BLaER1 treated with 17β-estradiol and CSF1 and Interleukin-3, amounts not matched to agents 10 nM and 100 nM (cell line): Measurements from ENCODE around the gene SCYGR2.

Experiments
- H3K27ac ChIP-seq, 11 experiments: shearing (Covaris generic); formaldehyde crosslinking; 2 replicates each; pipeline ENCODE4 v1.8.1; 2022
- H3K27me3 ChIP-seq, 11 experiments: shearing (Covaris generic); formaldehyde crosslinking; 2 replicates each; pipeline ENCODE4 v1.8.1; 2022
- H3K36me3 ChIP-seq, 11 experiments: shearing (Covaris generic); formaldehyde crosslinking; 2 replicates each; pipeline ENCODE4 v1.8.1; 2022
- H3K4me1 ChIP-seq, 10 experiments: shearing (Covaris generic); formaldehyde crosslinking; 2 replicates each; pipeline ENCODE4 v1.8.1; 2022
- H3K4me2 ChIP-seq, 11 experiments: shearing (Covaris generic); formaldehyde crosslinking; 2 replicates each; pipeline ENCODE4 v1.8.1; 2022
- H3K4me3 ChIP-seq, 10 experiments: shearing (Covaris generic); formaldehyde crosslinking; 2 replicates each; pipeline ENCODE4 v1.8.1; 2022
- H3K9ac ChIP-seq, 11 experiments: shearing (Covaris generic); formaldehyde crosslinking; 2 replicates each; pipeline ENCODE4 v1.8.1; 2022
- H3K9me3 ChIP-seq, 11 experiments: shearing (Covaris generic); formaldehyde crosslinking; replicated peaks in 1 of 11; 2 replicates each; pipeline ENCODE4 v1.8.1; 2022
- H4K20me1 ChIP-seq, 11 experiments: shearing (Covaris generic); formaldehyde crosslinking; 2 replicates each; pipeline ENCODE4 v1.8.1; 2022
- Cebpa-rat ChIP-seq, 11 experiments: shearing (Covaris generic); IDR thresholded peaks; 2 replicates each; pipeline ENCODE4 v1.8.1; 2022

Gene SCYGR2

GRCh38 chr2:227577555-227577954 is 21.1 kb upstream of the SCYGR2 start:
- peaks cover 0 to 4% (median 0%) of the 10 kb centered on the region in 11 experiments; a peak in 1 of 22 replicates for H4K20me1 ChIP-seq
- no peaks in the 10 kb centered on the region for H3K27me3 ChIP-seq
- H3K4me3 ChIP-seq: no peak overlapping the region
- H3K9me3 ChIP-seq: peaks cover 6 to 16% (median 9%) of the 10 kb centered on the region in 11 experiments
- no peak for TF ChIP-seq Cebpa-rat (IDR thresholded peaks at IDR 0.05)
- no peak overlapping the region for H3K27ac ChIP-seq
- H3K36me3 ChIP-seq: peaks cover 0 to 11% (median 0%) of the 10 kb centered on the region in 11 experiments; a peak in 5 of 22 replicates
- no peaks in the 10 kb centered on the region for H3K4me1 ChIP-seq
- H3K4me2 ChIP-seq: no peak overlapping the region
- H3K9ac ChIP-seq: no peak overlapping the region

- TF ChIP-seq Cebpa-rat (IDR thresholded peaks at IDR 0.05): no peak
- no peak overlapping the region for H3K9ac ChIP-seq
- no peaks in the 10 kb centered on the region for H3K4me1 ChIP-seq
- H4K20me1 ChIP-seq: peaks cover 0 to 4% (median 0%) of the 10 kb centered on the region in 11 experiments; a peak in 1 of 22 replicates
- H3K4me3 ChIP-seq: no peak overlapping the region
- no peaks in the 10 kb centered on the region for H3K27me3 ChIP-seq
- no peak overlapping the region for H3K27ac ChIP-seq
- H3K4me2 ChIP-seq: no peak overlapping the region
- peaks cover 16 to 24% (median 19%) of the 10 kb centered on the region in 11 experiments for H3K9me3 ChIP-seq
- H3K36me3 ChIP-seq: peaks cover 0 to 19% (median 0%) of the 10 kb centered on the region in 11 experiments; a peak in 5 of 22 replicates
Measured at GRCh38 chr2:227578642-227579041, 20.1 kb upstream of the SCYGR2 start.

GRCh38 chr2:227579791-227580190 is 18.9 kb upstream of the SCYGR2 start:
- H3K27me3 ChIP-seq: no peaks in the 10 kb centered on the region
- no peak overlapping the region for H3K9ac ChIP-seq
- H3K27ac ChIP-seq: no peak overlapping the region
- H3K9me3 ChIP-seq: peaks cover 16 to 25% (median 22%) of the 10 kb centered on the region in 11 experiments
- peaks cover 0 to 19% (median 0%) of the 10 kb centered on the region in 11 experiments; a peak in 5 of 22 replicates for H3K36me3 ChIP-seq
- no peaks in the 10 kb centered on the region for H4K20me1 ChIP-seq
- no peaks in the 10 kb centered on the region for H3K4me1 ChIP-seq
- no peak overlapping the region for H3K4me3 ChIP-seq
- no peak overlapping the region for H3K4me2 ChIP-seq
- no peak for TF ChIP-seq Cebpa-rat (IDR thresholded peaks at IDR 0.05)

- H3K27ac ChIP-seq: no peak overlapping the region
Measured at GRCh38 chr2:227582369-227582768, 16.3 kb upstream of the SCYGR2 start.

GRCh38 chr2:227592694-227593387 is 5.9 kb upstream of the SCYGR2 start:
- Histone ChIP-seq H4K20me1 (no peaks in the 10 kb centered on the region), H3K9me3 (peaks cover 0 to 15% (median 8%) of the 10 kb centered on the region in 11 experiments; a peak in 8 of 22 replicates), H3K27me3 (no peaks in the 10 kb centered on the region), H3K9ac (no peak overlapping the region), H3K4me2 (no peak overlapping the region), H3K36me3 (peaks cover 0 to 20% (median 0%) of the 10 kb centered on the region in 11 experiments; a peak in 3 of 22 replicates), H3K27ac (no peak overlapping the region), H3K4me3 (no peak overlapping the region), H3K4me1 (no peaks in the 10 kb centered on the region)
- TF ChIP-seq Cebpa-rat (IDR thresholded peaks at IDR 0.05): no peak

More at GRCh38 chr2:227582369-227582768, 16.3 kb upstream of the SCYGR2 start:
- Histone ChIP-seq H3K27me3 (no peaks in the 10 kb centered on the region), H3K36me3 (peaks cover 0 to 41% (median 0%) of the 10 kb centered on the region in 11 experiments; a peak in 5 of 22 replicates), H3K9me3 (peaks cover 16 to 25% (median 22%) of the 10 kb centered on the region in 11 experiments), H3K4me3 (no peak overlapping the region), H3K4me1 (no peaks in the 10 kb centered on the region; a peak in 1 of 20 replicates), H3K9ac (no peak overlapping the region), H4K20me1 (no peaks in the 10 kb centered on the region), H3K4me2 (no peak overlapping the region)
- TF ChIP-seq Cebpa-rat (IDR thresholded peaks at IDR 0.05): no peak

- no peaks in the 10 kb centered on the region for H3K36me3 ChIP-seq
- no peaks in the 10 kb centered on the region for H3K27me3 ChIP-seq
- H3K4me3 ChIP-seq: no peak overlapping the region
- TF ChIP-seq Cebpa-rat (IDR thresholded peaks at IDR 0.05): no peak
- H3K4me1 ChIP-seq: no peaks in the 10 kb centered on the region; a peak in 1 of 20 replicates
- H3K9ac ChIP-seq: no peak overlapping the region
- H3K4me2 ChIP-seq: no peak overlapping the region
- H4K20me1 ChIP-seq: no peaks in the 10 kb centered on the region
- no peaks in the 10 kb centered on the region for H3K9me3 ChIP-seq
- no peak overlapping the region for H3K27ac ChIP-seq
Measured at GRCh38 chr2:227595797-227596196, 2.9 kb upstream of the SCYGR2 start.

GRCh38 chr2:227597036-227597435 is 1.7 kb upstream of the SCYGR2 start:
- H3K9ac ChIP-seq: no peak overlapping the region
- no peaks in the 10 kb centered on the region for H3K9me3 ChIP-seq
- no peaks in the 10 kb centered on the region; a peak in 1 of 20 replicates for H3K4me1 ChIP-seq
- H4K20me1 ChIP-seq: no peaks in the 10 kb centered on the region
- no peak for TF ChIP-seq Cebpa-rat (IDR thresholded peaks at IDR 0.05)
- H3K27me3 ChIP-seq: no peaks in the 10 kb centered on the region
- H3K27ac ChIP-seq: no peak overlapping the region
- H3K4me2 ChIP-seq: no peak overlapping the region
- H3K4me3 ChIP-seq: no peak overlapping the region
- H3K36me3 ChIP-seq: no peaks in the 10 kb centered on the region

- no peaks in the 10 kb centered on the region for H3K27me3 ChIP-seq
- H3K9ac ChIP-seq: no peak overlapping the region
- no peaks in the 10 kb centered on the region for H3K9me3 ChIP-seq
- H3K4me3 ChIP-seq: no peak overlapping the region
- no peaks in the 10 kb centered on the region; a peak in 1 of 20 replicates for H3K4me1 ChIP-seq
- H3K36me3 ChIP-seq: no peaks in the 10 kb centered on the region
- H3K27ac ChIP-seq: no peak overlapping the region
- no peaks in the 10 kb centered on the region for H4K20me1 ChIP-seq
- H3K4me2 ChIP-seq: 0 out of 22 replicates have a peak overlapping the region, but pooled peaks of 1 of the 11 experiments have one; percentile 1
- TF ChIP-seq Cebpa-rat (IDR thresholded peaks at IDR 0.05): no peak
Measured at GRCh38 chr2:227597998-227598397, 695 bp upstream of the SCYGR2 start.

- Histone ChIP-seq H3K4me2 (no peak overlapping the region), H4K20me1 (no peaks in the 10 kb centered on the region), H3K36me3 (no peaks in the 10 kb centered on the region), H3K9me3 (no peaks in the 10 kb centered on the region), H3K27ac (no peak overlapping the region), H3K9ac (no peak overlapping the region), H3K27me3 (no peaks in the 10 kb centered on the region), H3K4me1 (peaks cover 0 to 4% (median 0%) of the 10 kb centered on the region in 10 experiments; a peak in 5 of 20 replicates), H3K4me3 (no peak overlapping the region)
- TF ChIP-seq Cebpa-rat (IDR thresholded peaks at IDR 0.05): no peak
Measured at GRCh38 chr2:227602358-227602757, 3.7 kb downstream of the SCYGR2 start.
